ENCODE results near the gene SYK.

Gene SYK

GRCh38 chr9:90843525-90843924 lies 41.9 kb downstream of the SYK start:
- ChIA-PET POLR2A (no interaction called here), CTCF (no interaction called here)
- TF ChIP-seq ZNF324 (tag by site-specific recombination; IDR thresholded peaks at IDR 0.05), result no peak
- TF ChIP-seq ZSCAN30 (tag by site-specific recombination; IDR thresholded peaks at IDR 0.05), result no peak
- TF ChIP-seq BCL11B (tag by site-specific recombination; IDR thresholded peaks at IDR 0.05; ENCODE audit: low read depth), result no peak
- no peak for TF ChIP-seq ZNF398 (tag by site-specific recombination; IDR thresholded peaks at IDR 0.05)
- no peak for TF ChIP-seq ZNF280C (tag by site-specific recombination; IDR thresholded peaks at IDR 0.05)
- no peak for TF ChIP-seq ZNF311 (tag by site-specific recombination; IDR thresholded peaks at IDR 0.05; ENCODE audit: borderline replicate concordance)
- no peak for TF ChIP-seq MEIS1 (CRISPR knock-in tag; IDR thresholded peaks at IDR 0.05; ENCODE audit: borderline replicate concordance)
- no peak for TF ChIP-seq ZNF239 (tag by site-specific recombination; IDR thresholded peaks at IDR 0.05)
- H3K9me3 ChIP-seq (ENCODE audit: control insufficient read depth, insufficient read depth, low read depth, low read length), result no peaks in the 10 kb centered on the region
- H3K4me1 ChIP-seq (ENCODE audit: control insufficient read depth, insufficient read depth, low read length), result no peaks in the 10 kb centered on the region
- H3K4me3 ChIP-seq (ENCODE audit: low read depth, low read length), result no peak overlapping the region
- H3K36me3 ChIP-seq (ENCODE audit: control insufficient read depth in 2 of 2, insufficient read depth in 1 of 2, low read length in 2 of 2), result peaks cover 0 to 43% of the 10 kb centered on the region in 2 experiments; a peak in 1 of 3 replicates
- H3K27ac ChIP-seq (ENCODE audit: extremely low read depth, low read depth, low read length), result no peak overlapping the region

- peaks cover 0 to 51% of the 10 kb centered on the region in 2 experiments; a peak in 1 of 3 replicates for H3K36me3 ChIP-seq (ENCODE audit: control insufficient read depth in 2 of 2, insufficient read depth in 1 of 2, low read length in 2 of 2)
- H3K9me3 ChIP-seq (ENCODE audit: control insufficient read depth, insufficient read depth, low read depth, low read length), result no peaks in the 10 kb centered on the region
- ChIA-PET POLR2A (no interaction called here), CTCF (no interaction called here)
- H3K27ac ChIP-seq (ENCODE audit: extremely low read depth, low read depth, low read length), result no peak overlapping the region
- H3K4me1 ChIP-seq (ENCODE audit: control insufficient read depth, insufficient read depth, low read length), result no peaks in the 10 kb centered on the region
- H3K4me3 ChIP-seq (ENCODE audit: low read depth, low read length), result no peak overlapping the region
- TF ChIP-seq, protein P1, sequence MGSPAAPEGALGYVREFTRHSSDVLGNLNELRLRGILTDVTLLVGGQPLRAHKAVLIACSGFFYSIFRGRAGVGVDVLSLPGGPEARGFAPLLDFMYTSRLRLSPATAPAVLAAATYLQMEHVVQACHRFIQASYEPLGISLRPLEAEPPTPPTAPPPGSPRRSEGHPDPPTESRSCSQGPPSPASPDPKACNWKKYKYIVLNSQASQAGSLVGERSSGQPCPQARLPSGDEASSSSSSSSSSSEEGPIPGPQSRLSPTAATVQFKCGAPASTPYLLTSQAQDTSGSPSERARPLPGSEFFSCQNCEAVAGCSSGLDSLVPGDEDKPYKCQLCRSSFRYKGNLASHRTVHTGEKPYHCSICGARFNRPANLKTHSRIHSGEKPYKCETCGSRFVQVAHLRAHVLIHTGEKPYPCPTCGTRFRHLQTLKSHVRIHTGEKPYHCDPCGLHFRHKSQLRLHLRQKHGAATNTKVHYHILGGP (tag by site-specific recombination; IDR thresholded peaks at IDR 0.05), result no peak
- TF ChIP-seq ZNF768 (tag by site-specific recombination; IDR thresholded peaks at IDR 0.05) (no peak), ZNF48 (tag by site-specific recombination; IDR thresholded peaks at IDR 0.05) (no peak), ZNF530 (tag by site-specific recombination; IDR thresholded peaks at IDR 0.05; ENCODE audit: low read depth) (no peak), ZNF174 (tag by site-specific recombination; IDR thresholded peaks at IDR 0.05) (no peak), IKZF3 (tag by site-specific recombination; IDR thresholded peaks at IDR 0.05) (no peak), EGR2 (tag by site-specific recombination; IDR thresholded peaks at IDR 0.05; ENCODE audit: low read depth) (no peak), TCF7L2 (IDR thresholded peaks at IDR 0.05; ENCODE audit: borderline replicate concordance, low read depth, low read length) (no peak), GLIS1 (tag by site-specific recombination; IDR thresholded peaks at IDR 0.05) (no peak), ZNF169 (tag by site-specific recombination; IDR thresholded peaks at IDR 0.05) (no peak), ELK4 (IDR thresholded peaks at IDR 0.05; ENCODE audit: borderline replicate concordance, low read depth, low read length) (no peak), ZNF223 (tag by site-specific recombination; IDR thresholded peaks at IDR 0.05) (no peak)
- TF ChIP-seq, protein P2, sequence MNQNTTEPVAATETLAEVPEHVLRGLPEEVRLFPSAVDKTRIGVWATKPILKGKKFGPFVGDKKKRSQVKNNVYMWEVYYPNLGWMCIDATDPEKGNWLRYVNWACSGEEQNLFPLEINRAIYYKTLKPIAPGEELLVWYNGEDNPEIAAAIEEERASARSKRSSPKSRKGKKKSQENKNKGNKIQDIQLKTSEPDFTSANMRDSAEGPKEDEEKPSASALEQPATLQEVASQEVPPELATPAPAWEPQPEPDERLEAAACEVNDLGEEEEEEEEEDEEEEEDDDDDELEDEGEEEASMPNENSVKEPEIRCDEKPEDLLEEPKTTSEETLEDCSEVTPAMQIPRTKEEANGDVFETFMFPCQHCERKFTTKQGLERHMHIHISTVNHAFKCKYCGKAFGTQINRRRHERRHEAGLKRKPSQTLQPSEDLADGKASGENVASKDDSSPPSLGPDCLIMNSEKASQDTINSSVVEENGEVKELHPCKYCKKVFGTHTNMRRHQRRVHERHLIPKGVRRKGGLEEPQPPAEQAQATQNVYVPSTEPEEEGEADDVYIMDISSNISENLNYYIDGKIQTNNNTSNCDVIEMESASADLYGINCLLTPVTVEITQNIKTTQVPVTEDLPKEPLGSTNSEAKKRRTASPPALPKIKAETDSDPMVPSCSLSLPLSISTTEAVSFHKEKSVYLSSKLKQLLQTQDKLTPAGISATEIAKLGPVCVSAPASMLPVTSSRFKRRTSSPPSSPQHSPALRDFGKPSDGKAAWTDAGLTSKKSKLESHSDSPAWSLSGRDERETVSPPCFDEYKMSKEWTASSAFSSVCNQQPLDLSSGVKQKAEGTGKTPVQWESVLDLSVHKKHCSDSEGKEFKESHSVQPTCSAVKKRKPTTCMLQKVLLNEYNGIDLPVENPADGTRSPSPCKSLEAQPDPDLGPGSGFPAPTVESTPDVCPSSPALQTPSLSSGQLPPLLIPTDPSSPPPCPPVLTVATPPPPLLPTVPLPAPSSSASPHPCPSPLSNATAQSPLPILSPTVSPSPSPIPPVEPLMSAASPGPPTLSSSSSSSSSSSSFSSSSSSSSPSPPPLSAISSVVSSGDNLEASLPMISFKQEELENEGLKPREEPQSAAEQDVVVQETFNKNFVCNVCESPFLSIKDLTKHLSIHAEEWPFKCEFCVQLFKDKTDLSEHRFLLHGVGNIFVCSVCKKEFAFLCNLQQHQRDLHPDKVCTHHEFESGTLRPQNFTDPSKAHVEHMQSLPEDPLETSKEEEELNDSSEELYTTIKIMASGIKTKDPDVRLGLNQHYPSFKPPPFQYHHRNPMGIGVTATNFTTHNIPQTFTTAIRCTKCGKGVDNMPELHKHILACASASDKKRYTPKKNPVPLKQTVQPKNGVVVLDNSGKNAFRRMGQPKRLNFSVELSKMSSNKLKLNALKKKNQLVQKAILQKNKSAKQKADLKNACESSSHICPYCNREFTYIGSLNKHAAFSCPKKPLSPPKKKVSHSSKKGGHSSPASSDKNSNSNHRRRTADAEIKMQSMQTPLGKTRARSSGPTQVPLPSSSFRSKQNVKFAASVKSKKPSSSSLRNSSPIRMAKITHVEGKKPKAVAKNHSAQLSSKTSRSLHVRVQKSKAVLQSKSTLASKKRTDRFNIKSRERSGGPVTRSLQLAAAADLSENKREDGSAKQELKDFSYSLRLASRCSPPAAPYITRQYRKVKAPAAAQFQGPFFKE (tag by site-specific recombination; IDR thresholded peaks at IDR 0.05; ENCODE audit: borderline replicate concordance), result no peak
- TF ChIP-seq, protein P3, sequence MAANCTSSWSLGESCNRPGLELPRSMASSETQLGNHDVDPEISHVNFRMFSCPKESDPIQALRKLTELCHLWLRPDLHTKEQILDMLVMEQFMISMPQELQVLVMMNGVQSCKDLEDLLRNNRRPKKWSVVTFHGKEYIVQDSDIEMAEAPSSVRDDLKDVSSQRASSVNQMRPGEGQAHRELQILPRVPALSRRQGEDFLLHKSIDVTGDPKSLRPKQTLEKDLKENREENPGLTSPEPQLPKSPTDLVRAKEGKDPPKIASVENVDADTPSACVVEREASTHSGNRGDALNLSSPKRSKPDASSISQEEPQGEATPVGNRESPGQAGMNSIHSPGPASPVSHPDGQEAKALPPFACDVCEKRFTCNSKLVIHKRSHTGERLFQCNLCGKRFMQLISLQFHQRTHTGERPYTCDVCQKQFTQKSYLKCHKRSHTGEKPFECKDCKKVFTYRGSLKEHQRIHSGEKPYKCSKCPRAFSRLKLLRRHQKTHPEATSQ (tag by site-specific recombination; IDR thresholded peaks at IDR 0.05), result no peak
These were observed 42.7 kb downstream of the SYK start for GRCh38 chr9:90844326-90844725.

Data from HEK293 (cell line).